PC-9 (cell line): ENCODE measurements around the gene XXYLT1. TPM values are rescaled to one million over a fixed set of nuclear protein-coding genes. Genes with fewer than 3 reads are reported as not detected.

ENCODE experiments used
- BruUV-seq: library from RNA; stranded (reverse); fragments of 400-500 nt; replicated peaks from 2 replicates; lab custom pipeline; 2021; lab: Mats Ljungman, UMichigan
- CTCF ChIA-PET: fragments of 300-600 bp; sonication (Branson Sonifier 250); formaldehyde crosslinking; loops from one replicate; lab custom pipeline; 2022; ENCODE audit warnings: antibody characterized with exemption; lab: Charles Lee
- POLR2A ChIA-PET: fragments of 300-600 bp; sonication (Branson Sonifier 250); formaldehyde crosslinking; loops from one replicate; lab custom pipeline; 2022; ENCODE audit warnings: antibody characterized with exemption; ENCODE audit not compliant: unreplicated experiment; lab: Charles Lee
- DNase-seq, 2 experiments: peaks; one replicate each; pipeline versions ENCODE4 v3.0.0 to v3.0.0-alpha.2; 2015 to 2022; ENCODE audit warnings: mixed read lengths in 1 of 2
- H2AFZ ChIP-seq: fragments of 200-600 bp; sonication (generic); 2 replicates; pipeline ENCODE4 v1.8.1; 2017; ENCODE audit warnings: antibody characterized with exemption
- H3F3A ChIP-seq: fragments of 200-600 bp; sonication (generic); 2 replicates; pipeline ENCODE4 v1.8.1; 2017; ENCODE audit warnings: antibody characterized with exemption, mild to moderate bottlenecking, low read depth; ENCODE audit not compliant: insufficient read depth
- H3K27ac ChIP-seq: fragments of 200-600 bp; sonication (generic); 2 replicates; pipeline ENCODE4 v1.6.1; 2016; ENCODE audit warnings: mixed run types
- H3K27me3 ChIP-seq: fragments of 200-600 bp; sonication (generic); 2 replicates; pipeline ENCODE4 v1.6.1; 2016; ENCODE audit warnings: low read depth, mixed run types; ENCODE audit not compliant: insufficient read depth
- H3K36me3 ChIP-seq: fragments of 200-600 bp; sonication (generic); 2 replicates; pipeline ENCODE4 v1.6.1; 2016; ENCODE audit warnings: low read depth, mixed run types
- H3K4me1 ChIP-seq: fragments of 200-600 bp; sonication (generic); replicated peaks from 2 replicates; pipeline ENCODE4 v1.6.1; 2016; ENCODE audit warnings: mixed run types; ENCODE audit not compliant: insufficient read depth
- H3K4me2 ChIP-seq: fragments of 200-600 bp; sonication (generic); 2 replicates; pipeline ENCODE4 v1.6.1; 2017; ENCODE audit warnings: mixed run types
- H3K4me3 ChIP-seq: fragments of 200-600 bp; sonication (generic); 2 replicates; pipeline ENCODE4 v1.6.1; 2016; ENCODE audit warnings: mixed run types
- H3K79me2 ChIP-seq: fragments of 200-600 bp; sonication (generic); 2 replicates; pipeline ENCODE4 v1.6.1; 2017; ENCODE audit warnings: low read depth, mixed run types
- H3K9me2 ChIP-seq: fragments of 200-600 bp; sonication (generic); 2 replicates; pipeline ENCODE4 v1.8.1; 2017; ENCODE audit warnings: mild to moderate bottlenecking; ENCODE audit not compliant: insufficient read depth
- H3K9me3 ChIP-seq: fragments of 200-600 bp; sonication (generic); 2 replicates; pipeline ENCODE4 v1.8.1; 2016; ENCODE audit warnings: low read depth; ENCODE audit not compliant: insufficient read depth
- H4K20me1 ChIP-seq: fragments of 200-600 bp; sonication (generic); 2 replicates; pipeline ENCODE4 v1.8.1; 2017; ENCODE audit not compliant: insufficient read depth
- CTCF ChIP-seq: fragments of 200-600 bp; sonication (generic); conservative IDR thresholded peaks from 2 replicates; pipeline ENCODE4 v1.6.1; 2017; ENCODE audit warnings: mixed run types, antibody characterized with exemption, mild to moderate bottlenecking, moderate library complexity
- EZH2 ChIP-seq: fragments of 200-600 bp; sonication (generic); IDR thresholded peaks from 2 replicates; pipeline ENCODE4 v1.8.0; 2017; ENCODE audit warnings: antibody characterized with exemption, low read depth
- intact Hi-C: fragments of 100-400 bp; cut with micrococcal nuclease; formaldehyde crosslinking; loops from one replicate; pipeline ENCODE4 v1.10.0; 2022; ENCODE audit not compliant: unreplicated experiment
- total RNA-seq: library from RNA; stranded (reverse); gene quantifications from 2 replicates; pipeline ENCODE4 v1.2.3, GENCODE V29; 2021

Gene XXYLT1
- total RNA-seq, 1 experiment from 2014 or later, result 13.3 TPM

- H4K20me1 ChIP-seq, result no peaks in the 10 kb centered on the region
- TSS peak; percentile 94 for BruUV-seq
- no peaks in the 10 kb centered on the region for H3K27me3 ChIP-seq
- peaks cover 49% of the 10 kb centered on the region for H3F3A ChIP-seq
- no peaks in the 10 kb centered on the region for H3K79me2 ChIP-seq
- no peaks in the 10 kb centered on the region for H3K9me2 ChIP-seq
- H3K27ac ChIP-seq, result peak overlapping the region; percentile 82
- H3K9me3 ChIP-seq, result no peaks in the 10 kb centered on the region
- DNase-seq, result peak; percentile 94 to 97
- ChIA-PET CTCF (interaction anchor here (0.6 to 0.9 kb wide), 5 partner anchors 32 to 776 kb away, joined by 3 to 13 read pairs (median 3); no protein-coding TSS in a partner anchor), POLR2A (interaction anchor here (0.6 to 0.9 kb wide), 2 partner anchors 342 to 431 kb away, joined by 4 to 6 read pairs; no protein-coding TSS in a partner anchor)
- TF ChIP-seq EZH2, result no peak
- peak; percentile 63 for TF ChIP-seq CTCF
- H3K4me1 ChIP-seq, result peaks cover 51% of the 10 kb centered on the region
- H3K4me2 ChIP-seq, result peak overlapping the region; percentile 64
- peak overlapping the region; percentile 23; the same call in 1 of the 2 replicates for H3K4me3 ChIP-seq
- intact Hi-C loops, result loop anchor here (1.0 kb wide), 6 partner anchors 85 to 436 kb away; no protein-coding TSS in a partner anchor
- H2AFZ ChIP-seq, result 0 out of 2 replicates have a peak overlapping the region, but pooled peaks have one; percentile 2
- H3K36me3 ChIP-seq, result no peaks in the 10 kb centered on the region
Observed at GRCh38 chr3:195117978-195118581, 152.9 kb downstream of the XXYLT1 start.

- Histone ChIP-seq H3K27ac (peak overlapping the region; percentile 82), H3K4me1 (peaks cover 51% of the 10 kb centered on the region), H3K9me2 (no peaks in the 10 kb centered on the region), H3K27me3 (no peaks in the 10 kb centered on the region), H3K36me3 (no peaks in the 10 kb centered on the region), H3K79me2 (no peaks in the 10 kb centered on the region), H3K9me3 (no peaks in the 10 kb centered on the region), H3K4me3 (no peak overlapping the region), H4K20me1 (no peaks in the 10 kb centered on the region), H3F3A (peaks cover 54% of the 10 kb centered on the region), H3K4me2 (peak overlapping the region; percentile 64; the same call in 1 of the 2 replicates), H2AFZ (no peak overlapping the region)
- CTCF ChIA-PET, result no interaction called here
- intact Hi-C loops, result no loop called here
- DNase-seq, result no peak
- POLR2A ChIA-PET, result interaction anchor here (0.6 kb wide), 1 partner anchor 67 kb away, joined by 26 read pairs; no protein-coding TSS in a partner anchor
- BruUV-seq, result no TSS peak
- TF ChIP-seq CTCF (no peak), EZH2 (no peak)
Observed at GRCh38 chr3:195116407-195117185, 154.4 kb downstream of the XXYLT1 start.

- no peak overlapping the region for H2AFZ ChIP-seq
- no peak overlapping the region for H3K27ac ChIP-seq
- H3K9me2 ChIP-seq, result no peaks in the 10 kb centered on the region
- H3K27me3 ChIP-seq, result no peaks in the 10 kb centered on the region
- intact Hi-C loops, result no loop called here
- H3K4me2 ChIP-seq, result no peak overlapping the region; the same call in 1 of the 2 replicates
- no peak overlapping the region for H3K4me3 ChIP-seq
- POLR2A ChIA-PET, result interaction anchor here (0.6 kb wide), 2 partner anchors 67 to 435 kb away, joined by 4 to 26 read pairs; no protein-coding TSS in a partner anchor
- peaks cover 55% of the 10 kb centered on the region for H3F3A ChIP-seq
- H4K20me1 ChIP-seq, result no peaks in the 10 kb centered on the region
- BruUV-seq, result no TSS peak
- no peak for TF ChIP-seq CTCF
- no peak for TF ChIP-seq EZH2
- no peaks in the 10 kb centered on the region for H3K9me3 ChIP-seq
- H3K79me2 ChIP-seq, result no peaks in the 10 kb centered on the region
- DNase-seq, result no peak
- H3K4me1 ChIP-seq, result peaks cover 49% of the 10 kb centered on the region
- CTCF ChIA-PET, result no interaction called here
- no peaks in the 10 kb centered on the region for H3K36me3 ChIP-seq
Observed at GRCh38 chr3:195115600-195116406, 155.2 kb downstream of the XXYLT1 start.
